Activated CD4-positive, CD25-positive, alpha-beta regulatory T cell (primary cell): ENCODE results near the gene SAFB.
A peak's percentile ranks its signal among the peaks of the same experiment; 100 is the strongest.
"Not testable (repeated sequence)": the region's sequence is repeated elsewhere in the genome, so short reads cannot be mapped to it uniquely, and the experiment has no call there.

ENCODE experiments used
- DNase-seq, 4 experiments: peaks; one replicate each; lab custom pipeline; 2025; lab: John Stamatoyannopoulos, UW

SAFB gene

DNA sequence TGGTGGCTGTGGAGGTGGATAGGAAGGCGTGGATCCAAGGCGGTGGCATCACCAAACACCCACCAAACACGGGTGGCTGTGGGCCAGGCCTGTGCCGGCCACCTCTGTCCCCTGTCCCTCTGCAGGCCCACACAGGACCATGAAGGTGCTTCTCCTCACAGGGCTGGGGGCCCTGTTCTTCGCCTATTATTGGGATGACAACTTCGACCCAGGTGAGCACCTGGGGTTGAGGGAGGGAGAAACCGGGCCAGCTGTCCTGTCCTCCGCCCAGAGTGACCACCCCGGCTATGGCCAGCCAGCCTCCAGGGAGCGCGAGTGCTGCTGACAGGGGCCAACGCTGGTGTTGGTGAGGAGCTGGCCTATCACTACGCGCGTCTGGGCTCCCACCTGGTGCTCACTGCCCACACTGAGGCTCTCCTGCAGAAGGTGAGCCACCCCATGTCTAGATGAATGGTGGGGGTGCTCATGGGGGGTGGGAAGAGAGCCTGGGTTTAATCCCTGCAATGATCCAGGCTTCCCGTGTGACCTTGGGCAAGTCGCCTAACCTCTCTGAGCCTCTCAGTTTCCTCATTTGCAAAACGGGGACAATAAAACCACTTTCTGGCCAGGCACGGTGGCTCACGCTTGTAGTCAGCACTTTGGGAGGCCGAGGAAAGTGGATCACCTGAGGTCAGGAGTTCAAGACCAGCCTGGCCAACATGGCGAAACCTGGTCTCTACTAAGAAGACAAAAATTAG is 62.0 kb downstream of the SAFB start:
- no peak for DNase-seq

DNA sequence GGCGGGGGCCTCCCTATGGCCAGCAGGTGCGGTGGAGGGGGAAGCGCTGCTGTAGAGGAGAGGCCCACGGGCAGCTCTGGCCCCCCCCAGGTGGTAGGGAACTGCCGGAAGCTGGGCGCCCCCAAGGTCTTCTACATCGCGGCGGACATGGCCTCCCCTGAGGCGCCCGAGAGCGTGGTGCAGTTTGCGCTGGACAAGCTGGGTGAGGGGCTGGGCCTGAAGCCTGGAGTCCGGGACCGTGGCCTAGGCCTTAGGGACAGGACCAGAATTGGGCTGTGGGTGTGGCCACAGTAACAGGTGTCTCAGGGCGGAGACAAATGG is 63.4 kb downstream of the SAFB start:
- DNase-seq, result no peak

DNA sequence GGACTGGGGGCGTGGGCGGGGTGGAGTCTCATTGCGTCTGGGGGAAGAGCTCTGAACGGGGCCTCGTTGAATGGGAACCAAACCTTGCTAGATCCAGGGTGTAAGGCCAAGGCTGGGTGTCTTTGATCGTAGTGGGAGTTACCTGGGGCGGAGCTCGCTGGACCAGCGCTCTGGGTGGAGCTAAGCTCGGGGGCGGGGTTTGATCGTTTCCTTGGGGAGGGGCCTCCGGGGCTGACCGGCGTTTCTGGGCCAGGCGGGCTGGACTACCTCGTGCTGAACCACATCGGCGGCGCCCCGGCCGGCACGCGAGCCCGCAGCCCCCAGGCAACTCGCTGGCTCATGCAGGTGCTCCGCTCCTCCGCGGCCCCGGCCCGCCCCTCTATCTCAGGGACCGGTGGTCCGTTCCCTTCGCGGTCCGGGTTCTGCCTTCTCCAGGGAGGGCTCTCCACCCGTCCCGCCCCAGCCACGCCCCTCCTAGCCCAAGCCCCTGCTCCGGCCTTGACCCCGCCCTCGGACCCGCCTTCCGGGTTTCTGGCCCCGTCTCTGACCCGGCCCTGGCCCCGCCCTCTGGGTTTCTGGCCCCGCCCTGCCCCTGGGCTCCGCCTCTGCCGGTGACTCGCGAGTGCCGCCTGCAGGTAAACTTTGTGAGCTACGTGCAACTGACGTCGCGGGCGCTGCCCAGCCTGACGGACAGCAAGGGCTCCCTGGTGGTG is 63.9 kb downstream of the SAFB start:
- peak; percentile 85 to 99 (median 92) for DNase-seq

DNA sequence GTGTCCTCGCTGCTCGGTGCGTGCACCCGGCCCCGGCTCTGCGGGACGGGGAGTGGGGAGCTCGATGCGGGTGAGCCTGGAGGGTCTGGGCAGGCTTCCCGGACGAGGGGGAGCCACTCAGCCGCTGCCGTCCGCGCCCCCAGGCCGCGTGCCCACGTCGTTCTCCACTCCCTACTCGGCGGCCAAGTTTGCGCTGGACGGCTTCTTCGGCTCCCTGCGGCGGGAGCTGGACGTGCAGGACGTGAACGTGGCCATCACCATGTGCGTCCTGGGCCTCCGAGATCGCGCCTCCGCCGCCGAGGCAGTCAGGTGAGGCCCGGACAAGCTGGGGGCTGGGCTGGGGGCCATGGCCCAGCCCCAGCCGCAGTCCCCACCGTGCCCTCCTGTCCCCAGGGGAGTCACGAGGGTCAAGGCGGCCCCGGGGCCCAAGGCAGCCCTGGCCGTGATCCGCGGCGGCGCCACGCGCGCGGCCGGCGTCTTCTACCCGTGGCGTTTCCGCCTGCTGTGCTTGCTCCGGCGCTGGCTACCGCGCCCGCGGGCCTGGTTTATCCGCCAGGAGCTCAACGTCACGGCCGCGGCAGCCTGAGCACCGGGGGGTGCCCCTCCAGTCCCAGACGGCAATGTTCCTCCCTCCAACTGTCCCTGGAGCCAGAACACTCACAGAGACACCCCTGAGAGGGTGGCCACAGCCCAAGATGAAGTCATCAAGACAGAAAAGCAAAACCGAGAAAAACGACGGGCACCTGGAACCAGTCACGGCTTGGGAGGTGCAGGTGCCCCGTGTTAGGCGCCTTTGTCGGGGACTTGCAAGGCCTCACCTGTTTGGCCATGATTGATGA is 64.7 kb downstream of the SAFB start:
- DNase-seq, result no peak

DNA sequence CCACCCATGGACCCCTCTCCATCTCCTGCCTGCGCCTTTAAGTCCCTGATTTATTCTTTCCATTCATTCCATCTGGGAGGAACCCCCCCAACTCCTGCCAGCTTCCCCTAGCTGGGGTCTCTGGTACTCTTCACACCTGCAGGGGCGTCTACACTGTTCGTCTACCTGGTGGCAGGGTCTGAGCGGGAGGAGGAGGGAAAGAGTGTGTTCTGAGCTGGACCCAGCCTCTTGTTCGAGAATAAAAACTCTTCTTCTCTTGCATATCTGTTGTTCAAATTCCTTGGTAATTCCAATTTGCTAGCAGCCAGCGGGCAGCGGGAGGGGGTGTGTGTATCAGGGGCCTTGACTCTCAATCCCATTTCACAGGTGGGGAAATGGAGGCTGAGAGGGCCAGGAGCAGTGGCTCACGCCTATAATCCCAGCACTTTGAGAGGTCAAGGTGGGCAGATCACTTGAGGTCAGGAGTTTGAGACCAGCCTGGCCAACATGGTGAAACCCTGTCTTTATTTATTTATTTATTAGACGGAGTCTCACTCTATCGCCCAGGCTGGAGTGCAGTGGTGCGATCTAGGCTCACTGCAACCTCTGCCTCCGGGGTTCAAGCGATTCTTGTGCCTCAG is 65.5 kb downstream of the SAFB start:
- DNase-seq, result not testable (repeated sequence)

DNA sequence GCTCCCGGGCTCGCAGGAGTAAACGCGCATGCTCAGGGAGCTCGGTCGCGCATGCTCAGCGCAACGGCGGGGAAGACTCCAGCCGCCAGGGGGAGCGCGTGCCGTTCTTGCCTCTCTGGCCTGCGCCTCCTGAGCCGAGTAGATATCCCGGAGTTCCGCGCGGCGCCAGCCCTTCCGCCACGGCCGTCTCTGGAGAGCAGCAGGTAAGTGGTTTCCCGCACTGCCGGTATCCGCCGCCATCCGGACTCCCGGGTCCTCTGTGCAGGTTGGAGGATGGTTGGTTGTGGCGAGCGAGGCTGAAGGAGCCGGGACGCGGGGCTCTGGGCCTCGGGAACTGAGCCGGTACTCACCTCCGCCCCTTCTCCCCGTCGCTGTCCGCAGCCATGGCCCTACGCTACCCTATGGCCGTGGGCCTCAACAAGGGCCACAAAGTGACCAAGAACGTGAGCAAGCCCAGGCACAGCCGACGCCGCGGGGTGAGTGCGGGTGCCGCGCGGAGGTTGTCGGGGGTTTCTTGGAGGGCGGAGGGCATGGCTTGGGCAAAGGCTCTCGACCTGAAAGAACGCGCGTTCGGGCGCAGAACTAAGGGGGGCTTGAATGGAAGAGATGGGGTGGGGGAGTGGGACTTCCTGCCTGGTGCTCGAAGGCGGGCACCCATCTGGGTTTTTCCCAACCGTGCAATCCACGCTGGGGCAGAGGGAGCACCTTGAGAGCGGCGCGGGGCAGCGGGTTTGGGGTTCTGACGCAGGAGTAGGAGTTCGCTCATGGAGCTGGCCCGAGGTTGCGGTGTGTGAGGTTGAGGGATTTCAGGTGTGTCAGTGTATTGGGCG is 67.5 kb downstream of the SAFB start, which contains the start of gene RPL36:
Gene RPL36, plus strand, starts transcription at position 171 of the 830 bp plus-strand sequence. Its CDS starts 213 bp downstream, at position 384.
- DNase-seq, result peak; percentile 96 to 99 (median 98)

DNA sequence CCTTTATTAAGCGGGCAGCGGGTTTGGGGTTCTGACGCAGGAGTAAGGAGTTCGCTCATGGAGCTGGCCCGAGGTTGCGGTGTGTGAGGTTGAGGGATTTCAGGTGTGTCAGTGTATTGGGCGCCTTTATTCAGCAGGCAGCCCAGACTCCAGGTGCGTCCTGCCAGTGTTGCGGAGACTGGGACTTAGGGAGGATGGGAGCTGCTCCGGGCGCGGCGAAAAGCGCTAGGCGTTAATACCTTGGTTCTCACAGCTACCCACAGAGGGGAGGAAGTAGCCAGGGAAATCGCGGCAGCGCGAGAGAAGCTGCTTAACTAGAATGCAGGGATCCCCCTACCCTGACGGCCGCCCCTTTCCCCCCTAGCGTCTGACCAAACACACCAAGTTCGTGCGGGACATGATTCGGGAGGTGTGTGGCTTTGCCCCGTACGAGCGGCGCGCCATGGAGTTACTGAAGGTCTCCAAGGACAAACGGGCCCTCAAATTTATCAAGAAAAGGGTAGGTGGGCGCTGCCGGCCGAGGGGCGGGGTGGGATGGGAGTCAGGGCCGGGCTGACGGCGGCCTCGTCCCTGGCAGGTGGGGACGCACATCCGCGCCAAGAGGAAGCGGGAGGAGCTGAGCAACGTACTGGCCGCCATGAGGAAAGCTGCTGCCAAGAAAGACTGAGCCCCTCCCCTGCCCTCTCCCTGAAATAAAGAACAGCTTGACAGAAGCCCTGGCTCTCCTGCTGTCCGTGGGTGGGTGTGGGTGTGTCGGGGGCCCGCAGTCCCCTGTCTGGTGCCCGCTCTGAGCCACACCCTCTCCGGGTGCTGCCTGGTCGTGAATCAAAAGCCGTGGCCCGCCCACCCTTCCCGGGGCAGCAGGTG is 68.3 kb downstream of the SAFB start:
- peak in 1 of 4 experiments; percentile 38 for DNase-seq

DNA sequence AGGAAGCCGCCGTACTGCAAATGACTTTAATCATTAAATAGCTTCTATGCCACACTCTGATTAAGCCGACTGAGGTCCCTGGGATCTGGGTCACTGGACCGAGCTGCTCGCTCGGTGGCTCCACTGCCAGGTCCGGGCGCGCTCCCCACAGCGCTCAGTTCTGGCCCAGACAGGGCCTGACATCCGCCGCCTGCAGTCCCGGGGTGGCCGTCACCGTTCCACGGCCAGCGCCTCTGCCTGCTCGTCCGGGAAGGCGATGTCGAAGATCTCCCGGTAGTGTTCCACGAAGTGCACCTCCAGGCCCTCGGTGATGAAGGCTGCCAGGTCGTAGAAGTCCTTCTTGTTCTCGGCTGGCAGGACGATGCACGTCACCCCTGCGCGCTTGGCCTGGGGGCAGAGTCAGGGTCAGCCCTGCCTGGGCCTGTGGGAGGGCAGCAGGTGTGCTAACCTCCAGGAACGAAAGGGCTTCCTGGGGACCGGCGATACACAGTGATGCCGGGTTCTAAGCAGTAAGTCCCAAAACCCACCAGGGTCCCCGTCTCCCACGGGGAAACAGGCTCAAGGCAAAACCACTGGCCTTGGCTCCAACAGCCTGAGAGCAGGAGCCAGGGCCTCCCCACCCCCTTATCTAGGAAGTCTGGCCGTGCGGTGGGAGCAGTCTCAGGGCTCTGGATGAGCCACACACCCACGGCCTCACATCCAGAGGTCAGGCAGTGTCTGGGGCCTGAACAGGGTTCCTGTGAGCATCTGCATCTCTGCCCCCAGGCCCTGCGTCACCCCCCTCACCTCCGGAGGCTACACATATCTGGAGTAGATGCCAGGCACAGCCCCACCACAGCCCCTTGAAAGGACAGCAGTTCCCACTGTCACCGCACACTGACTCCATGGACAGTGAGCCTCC is 69.2 kb downstream of the SAFB start:
- DNase-seq, result no peak

DNA sequence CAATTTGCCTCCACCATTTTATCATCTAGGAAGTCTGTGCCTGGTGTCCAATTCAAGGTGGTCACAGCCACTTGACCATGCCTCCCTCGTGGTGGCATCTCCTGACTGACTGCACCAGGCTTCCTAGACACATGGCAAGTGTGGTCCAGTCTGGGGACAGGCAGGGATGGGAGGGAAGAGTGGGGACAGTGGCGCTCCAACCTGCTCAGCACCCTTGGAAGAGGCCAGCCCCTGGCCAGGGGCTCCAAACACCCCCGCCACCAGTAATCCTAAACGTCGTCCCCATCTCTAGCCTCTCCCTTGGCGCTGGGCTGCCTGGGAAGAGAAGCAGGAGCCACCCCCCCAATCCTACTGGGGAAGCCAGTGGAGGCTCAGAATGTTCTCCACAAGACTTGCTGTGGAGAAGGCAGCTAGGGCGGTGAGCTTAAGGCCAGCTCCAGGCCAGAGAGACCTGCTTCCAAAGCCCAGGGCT is 69.9 kb downstream of the SAFB start:
- no peak for DNase-seq

DNA sequence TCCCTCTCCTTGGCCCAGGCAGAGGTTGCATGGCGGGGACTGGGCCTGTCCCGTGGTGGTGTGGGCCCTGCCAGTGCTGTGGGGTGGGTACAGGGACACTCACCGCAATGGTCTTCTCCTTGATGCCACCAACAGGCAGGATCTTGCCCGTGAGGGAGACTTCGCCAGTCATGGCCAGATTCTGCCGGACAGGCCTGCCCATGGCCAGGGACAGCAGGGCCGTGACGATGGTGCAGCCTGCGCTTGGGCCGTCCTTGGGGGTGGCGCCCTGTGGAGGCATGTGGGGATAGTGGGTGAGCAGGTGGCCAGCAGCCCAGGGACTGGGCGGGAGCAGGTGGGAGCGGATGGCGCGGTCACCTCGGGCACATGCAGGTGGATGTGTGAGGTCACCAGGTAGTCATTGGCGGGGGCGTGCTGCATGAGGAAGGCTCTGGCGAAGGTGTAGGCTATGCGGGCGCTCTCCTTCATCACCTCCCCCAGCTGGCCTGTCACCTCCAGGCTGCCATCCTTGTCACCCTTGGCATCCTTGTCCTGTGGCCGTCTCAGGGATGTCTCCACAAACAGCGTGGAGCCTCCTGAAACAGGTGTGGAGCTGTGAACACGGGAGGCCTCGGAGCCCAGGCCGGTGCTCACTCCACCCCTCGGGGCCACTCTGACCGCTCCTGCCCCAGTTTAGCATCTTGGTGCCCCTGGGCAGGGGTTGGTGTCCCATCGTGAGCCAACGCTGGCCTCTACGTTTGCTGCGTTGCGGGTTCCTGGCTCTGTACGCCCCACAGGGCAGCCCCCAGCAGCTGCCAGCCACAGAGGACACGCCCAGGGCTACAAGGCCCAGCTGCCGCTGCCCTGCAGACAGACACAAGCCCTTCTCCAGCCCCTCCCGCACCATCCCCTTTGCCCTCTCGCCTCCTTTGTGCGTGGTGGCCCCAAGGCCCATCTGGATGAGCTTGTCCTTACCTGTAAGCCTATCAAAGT is 70.6 kb downstream of the SAFB start:
- no peak for DNase-seq

DNA sequence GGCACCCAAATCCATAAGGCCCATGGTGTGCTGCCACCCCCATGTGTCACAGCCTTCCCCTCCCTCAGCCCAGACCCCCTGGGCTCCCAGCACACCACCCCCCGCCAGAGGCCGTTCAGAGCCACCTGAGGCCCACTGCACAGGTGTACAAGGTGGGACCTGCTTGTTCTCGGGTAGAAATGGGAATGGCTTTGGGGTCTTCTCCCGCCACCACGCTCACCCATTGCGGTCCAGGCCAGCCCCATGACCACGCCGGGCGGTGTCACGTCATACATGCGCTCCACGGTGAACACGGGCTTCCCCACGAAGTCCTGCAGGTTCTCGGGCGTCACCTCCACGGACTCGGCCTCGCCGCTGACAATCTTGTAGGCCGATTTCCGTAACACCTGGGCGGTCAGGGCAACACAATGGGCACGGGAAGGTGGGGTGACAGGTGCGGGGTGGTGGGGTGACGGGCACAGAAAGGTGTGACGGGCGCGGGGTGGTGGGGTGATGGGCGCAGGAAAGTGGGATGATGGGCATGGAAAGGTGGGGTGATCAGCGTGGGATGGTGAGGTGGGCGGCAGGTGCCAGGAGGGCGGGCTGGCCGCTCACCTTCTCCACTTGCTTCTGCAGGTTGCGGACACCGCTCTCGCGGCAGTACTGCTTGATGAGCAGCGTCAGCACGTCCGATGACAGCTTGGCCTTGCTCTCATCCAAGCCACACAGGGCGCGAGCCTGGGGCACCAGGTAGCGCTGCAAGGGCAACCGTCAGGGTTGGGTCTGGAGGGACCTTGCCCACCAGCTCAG is 71.5 kb downstream of the SAFB start:
- no peak for DNase-seq

DNA sequence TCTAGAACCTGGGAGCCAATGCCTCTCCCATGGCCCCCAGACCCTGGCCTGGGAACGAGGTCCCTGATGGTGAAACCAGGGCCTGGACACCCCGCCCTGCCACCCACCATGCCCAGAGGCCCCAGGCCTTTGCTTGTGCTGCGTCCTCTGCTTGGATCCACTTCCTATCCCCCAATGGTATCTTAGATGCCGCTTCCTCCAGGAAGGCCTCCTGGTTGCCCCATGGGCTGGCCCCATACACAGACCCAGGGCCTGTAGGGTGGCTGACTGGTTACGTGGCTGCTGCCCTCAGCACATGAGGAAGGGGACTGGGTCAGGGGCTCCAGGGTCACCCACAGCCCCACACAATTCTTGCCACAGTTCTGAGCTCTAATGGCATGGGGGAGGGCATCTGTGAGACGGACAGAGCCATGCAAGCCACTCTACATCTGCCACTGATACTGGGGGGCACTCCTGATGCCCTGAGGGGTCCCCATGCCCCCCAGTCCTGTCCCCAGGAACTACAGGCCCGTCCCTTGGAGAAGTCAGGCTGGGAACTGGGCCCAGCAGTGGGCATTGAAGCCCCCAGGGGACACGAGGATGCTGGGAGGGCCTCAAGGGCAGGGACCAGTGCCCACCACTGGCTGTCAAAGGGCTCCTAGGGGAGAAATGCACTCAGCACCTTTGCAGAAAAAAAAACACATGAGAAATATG is 72.2 kb downstream of the SAFB start:
- DNase-seq, result no peak

DNA sequence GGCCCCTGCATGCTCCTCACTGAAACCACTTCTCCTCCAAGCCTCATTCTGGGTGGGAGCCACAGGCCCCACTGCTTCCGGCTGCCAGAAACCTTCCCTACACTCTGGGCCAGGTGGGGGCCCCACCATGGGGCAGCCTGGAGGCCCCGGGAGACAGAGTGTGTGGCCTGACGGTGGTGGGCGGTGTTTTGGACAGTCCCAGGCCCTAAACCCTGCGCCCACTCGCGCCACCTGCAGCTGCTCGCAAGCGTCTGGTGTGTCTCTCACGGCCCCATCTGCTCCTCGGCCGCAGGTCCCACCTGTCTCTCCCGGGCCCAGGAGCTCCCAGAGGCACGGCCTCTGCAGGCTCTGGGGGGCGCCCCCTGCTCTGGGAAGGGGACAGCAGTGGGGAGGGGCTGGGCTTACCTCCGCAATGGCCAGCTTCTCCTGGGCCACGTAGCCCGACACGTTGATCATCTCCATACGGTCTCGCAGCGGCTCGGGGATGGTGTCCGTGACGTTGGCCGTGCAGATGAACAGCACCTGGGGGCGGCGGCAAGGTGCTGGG is 72.8 kb downstream of the SAFB start:
- no peak for DNase-seq

DNA sequence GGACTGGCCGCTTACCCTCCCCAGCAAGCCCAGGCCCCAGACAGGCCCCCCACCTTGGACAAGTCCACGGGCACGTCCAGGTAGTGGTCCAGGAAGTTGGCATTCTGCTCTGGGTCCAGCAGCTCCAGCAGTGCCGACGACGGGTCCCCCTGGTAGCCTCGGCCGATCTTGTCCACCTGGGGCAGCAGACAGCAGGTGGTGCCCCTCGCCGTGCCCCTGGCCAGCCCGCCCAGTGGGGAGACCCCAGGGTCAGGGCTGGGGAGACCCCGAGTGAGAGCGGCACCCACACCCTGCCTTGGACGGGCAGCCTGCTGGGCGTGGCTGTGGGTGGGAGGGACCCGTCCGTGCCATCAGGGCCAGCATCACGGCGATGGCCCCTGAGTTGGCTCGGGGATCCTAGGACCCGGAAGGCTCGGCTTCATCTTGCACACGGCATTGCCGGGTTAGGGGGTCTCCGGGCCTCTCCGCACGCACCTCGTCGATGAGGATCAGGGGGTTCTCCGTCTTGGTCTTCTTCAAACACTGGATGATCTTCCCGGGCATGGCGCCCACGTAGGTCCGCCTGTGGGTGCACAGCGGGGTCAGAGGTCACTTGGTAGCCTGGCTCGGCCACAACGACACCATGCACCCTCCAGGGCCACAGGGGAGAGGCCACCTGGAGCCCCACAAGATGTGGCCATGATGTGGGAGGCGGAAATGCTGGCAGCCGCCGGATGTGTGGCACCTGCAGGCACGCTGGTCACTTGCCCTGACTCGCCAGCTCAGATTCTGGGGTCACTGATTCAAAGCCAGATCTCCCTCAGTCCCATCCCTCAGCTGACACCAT is 73.5 kb downstream of the SAFB start:
- DNase-seq, result no peak
